ENCODE results near the gene GCDH.

DNA sequence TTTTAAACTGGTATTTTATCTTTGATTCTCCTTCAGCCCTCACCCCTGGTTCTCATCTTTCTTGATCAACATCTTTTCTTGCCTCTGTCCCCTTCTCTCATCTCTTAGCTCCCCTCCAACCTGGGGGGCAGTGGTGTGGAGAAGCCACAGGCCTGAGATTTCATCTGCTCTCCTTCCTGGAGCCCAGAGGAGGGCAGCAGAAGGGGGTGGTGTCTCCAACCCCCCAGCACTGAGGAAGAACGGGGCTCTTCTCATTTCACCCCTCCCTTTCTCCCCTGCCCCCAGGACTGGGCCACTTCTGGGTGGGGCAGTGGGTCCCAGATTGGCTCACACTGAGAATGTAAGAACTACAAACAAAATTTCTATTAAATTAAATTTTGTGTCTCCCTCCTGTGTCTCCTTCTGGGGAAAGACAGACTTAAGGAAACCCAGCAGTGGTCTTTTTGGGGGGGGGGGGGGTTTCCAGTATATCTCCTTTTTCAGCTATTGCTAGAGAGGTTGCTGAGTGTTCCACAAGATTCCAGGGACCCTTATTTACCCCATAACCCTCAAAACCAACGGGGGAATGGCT lies 53.2 kb downstream of the GCDH start:
- TF ChIP-seq POLR2A (IDR thresholded peaks at IDR 0.05; ENCODE audit: low read depth, low read length), result no peak
- TF ChIP-seq POLR2AphosphoS5 (IDR thresholded peaks at IDR 0.05; ENCODE audit: low read depth, low read length), result no peak
- TF ChIP-seq TAF1 (IDR thresholded peaks at IDR 0.05; ENCODE audit: low read depth, low read length), result no peak
- no peak for TF ChIP-seq POU2F2 (IDR thresholded peaks at IDR 0.05; ENCODE audit: low read depth, low read length)
- TF ChIP-seq PAX5 (IDR thresholded peaks at IDR 0.05; ENCODE audit: insufficient read depth, low read length, severe bottlenecking), result no peak

All from GM12891 (cell line).